ENCODE measurements around the gene GC.
"Not testable (repeated sequence)": the region's sequence is repeated elsewhere in the genome, so short reads cannot be mapped to it uniquely, and the experiment has no call there.

GC gene

DNA sequence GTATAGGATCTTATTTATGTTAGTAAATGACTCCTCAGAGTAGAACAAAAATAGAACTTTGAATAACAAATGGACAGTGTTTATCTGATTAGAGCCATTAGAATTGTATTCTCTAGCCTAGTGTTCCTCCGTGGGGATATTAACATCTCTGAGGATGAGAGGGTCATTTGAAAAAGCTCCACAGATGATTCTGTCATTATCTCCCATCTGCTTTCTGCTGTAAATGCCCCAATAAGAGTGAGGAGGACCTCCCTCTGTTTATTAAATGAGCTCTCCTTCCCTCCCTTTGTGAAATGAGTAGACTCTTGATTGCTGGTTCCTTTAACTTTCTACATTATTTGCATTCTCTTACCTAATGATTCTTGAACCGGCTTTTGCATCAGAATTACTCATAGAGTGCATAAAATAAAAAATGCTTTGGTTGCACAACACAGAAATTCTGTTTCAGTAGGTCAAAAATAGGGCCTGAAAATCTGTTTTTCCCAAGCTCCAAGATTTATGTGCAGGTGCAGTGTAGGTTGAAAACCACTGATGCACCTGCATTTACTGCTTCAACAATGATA lies 18.0 kb downstream of the GC start:
- no peak for DNase-seq

DNA sequence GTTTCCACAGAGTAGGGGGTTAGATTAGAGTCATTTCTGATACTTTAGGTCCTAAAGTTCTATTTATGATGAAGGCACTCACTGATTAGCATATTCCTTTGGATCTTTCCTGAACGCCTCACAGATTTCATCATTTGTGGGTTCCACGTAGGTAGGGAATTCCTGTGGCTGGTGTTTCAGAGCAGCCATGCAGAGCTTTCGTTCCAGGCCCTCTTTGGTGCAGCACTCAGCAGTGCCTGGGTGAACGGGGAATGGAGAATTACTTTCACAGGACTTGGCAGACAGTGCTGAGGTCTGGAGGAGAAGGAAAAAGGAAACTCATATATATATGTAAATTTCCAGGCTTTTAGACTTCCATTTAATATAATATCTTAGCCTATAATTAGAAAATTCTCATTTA lies 18.5 kb downstream of the GC start:
- DNase-seq = no peak

DNA sequence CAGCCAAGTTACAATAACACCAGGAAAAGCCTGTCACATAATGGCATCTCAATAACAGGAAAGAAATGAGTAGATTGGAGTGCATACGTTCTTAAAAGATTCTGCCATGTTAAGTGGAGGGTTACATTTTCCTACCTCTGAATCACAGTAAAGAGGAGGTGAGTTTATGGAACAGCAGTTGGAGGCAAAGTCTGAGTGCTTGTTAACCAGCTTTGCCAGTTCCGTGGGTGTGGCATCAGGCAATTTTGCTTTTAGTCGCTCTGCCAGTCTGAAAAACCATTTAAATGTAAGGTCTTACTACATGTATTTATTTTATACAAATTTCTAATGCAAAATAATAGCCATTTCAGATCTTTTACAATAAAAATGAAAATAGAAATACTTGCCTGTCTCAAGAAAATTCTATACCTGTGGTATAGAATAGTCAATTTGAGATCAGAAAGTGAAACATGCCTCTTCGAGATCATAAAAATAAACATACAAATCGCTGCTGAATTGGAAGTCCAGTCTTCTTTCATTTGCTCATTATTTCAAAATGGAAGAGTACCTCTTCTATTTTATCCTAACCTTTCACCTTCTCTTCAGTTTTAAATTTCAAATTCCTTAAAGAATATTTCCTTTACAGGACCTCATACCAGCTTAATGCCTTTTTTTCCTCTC lies 31.4 kb downstream of the GC start:
- no peak for DNase-seq

DNA sequence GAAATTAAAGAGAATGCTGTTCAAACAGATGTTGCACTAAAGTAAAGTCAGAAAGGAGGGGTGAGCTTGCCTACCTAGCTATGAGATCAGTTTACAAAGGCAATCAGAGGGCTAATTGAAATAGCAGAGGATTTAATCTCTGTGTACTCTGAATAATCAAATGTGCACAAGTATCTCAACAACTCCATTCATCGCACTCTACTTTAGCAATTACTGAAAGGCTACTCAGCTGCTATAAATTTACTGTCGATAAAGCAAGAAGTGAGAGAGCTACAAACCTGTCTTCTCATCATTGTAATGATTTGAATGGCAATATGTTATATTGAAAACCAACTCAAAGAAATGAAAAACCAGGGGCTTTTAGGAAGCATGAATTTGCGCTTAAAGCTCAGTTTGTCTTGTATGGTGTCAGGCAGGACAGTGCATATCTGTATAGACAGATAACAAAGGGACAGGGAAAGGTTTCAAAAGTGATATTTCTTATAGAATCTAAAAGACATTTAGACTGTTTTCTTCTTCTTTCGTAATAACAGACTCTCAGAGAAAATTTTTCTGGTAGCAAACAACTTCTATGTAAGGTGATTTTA lies 34.8 kb downstream of the GC start:
- no peak for DNase-seq

DNA sequence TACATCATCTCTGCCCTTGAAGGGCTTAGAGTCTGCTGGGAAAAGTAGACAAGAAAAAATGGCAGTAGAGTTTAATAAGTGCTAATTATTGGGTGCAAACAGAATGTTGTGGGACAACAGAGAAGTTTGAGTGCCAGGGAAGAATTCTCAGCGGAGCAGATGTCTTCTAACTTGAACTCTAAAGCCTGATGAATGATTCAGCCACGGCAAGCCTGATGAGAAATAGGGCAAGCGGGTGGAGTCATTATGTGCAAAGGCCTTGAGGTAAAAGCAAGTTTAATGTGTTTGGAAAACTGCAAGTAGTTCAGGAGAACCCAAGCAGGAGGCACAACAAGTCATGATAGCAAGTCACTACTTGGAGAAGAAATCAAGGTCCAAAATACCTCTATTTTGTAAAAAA lies 37.5 kb downstream of the GC start:
- no peak for DNase-seq

DNA sequence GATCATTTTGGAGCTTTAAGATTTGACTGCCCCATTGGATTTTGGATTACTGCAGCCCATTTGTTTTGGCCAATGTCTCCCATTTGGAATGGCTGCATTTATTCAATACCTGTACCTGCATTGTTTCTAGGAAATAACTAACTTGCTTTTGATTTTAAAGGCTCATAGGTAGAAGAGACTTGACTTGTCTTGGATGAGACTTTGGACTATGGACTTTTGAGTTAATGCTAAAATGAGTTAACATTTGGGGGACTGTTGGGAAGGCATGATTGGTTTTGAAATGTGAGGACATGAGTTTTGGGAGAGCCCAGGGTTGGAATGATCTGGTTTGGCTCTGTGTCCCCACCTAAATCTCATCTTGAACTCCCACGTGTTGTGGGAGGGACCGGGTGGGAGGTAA lies 45.1 kb downstream of the GC start:
- DNase-seq = not testable (repeated sequence)

DNA sequence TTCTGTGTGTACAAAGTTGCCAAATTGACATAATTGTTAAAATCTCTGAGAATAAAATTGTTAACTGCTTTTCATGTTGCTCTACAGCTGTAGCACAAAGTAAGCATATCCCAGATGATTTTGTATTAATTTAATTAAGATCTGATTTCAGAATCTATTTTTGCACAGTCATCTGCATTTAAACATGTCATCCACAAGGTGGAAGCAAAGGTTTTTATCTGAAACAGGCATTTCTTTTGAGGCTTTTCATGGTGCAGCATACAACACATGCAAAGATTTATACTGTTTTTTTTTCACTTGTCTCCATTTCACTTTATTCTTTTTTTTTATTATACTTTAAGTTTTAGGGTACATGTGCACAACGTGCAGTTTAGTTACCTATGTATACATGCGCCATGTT lies 51.2 kb downstream of the GC start:
- no peak for DNase-seq

DNA sequence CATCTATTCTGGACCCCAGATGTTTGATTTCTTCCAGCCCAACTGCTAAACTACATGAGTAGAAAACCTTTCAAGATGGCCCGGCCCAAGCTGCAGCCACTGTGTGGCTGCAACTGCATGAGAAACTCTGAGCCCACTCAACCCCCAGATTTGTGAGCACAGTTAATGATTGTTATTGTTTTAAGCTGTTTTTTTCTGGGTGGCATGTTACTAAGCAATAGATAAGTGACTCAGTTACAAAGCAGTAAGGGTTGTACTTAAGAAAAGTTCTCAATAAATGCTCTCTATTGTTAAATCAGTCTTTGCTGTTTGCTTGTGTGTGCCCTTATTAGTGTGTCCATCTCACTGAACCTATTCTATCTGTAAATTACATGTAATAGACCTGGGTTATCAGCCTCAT lies 51.8 kb downstream of the GC start:
- DNase-seq = no peak

DNA sequence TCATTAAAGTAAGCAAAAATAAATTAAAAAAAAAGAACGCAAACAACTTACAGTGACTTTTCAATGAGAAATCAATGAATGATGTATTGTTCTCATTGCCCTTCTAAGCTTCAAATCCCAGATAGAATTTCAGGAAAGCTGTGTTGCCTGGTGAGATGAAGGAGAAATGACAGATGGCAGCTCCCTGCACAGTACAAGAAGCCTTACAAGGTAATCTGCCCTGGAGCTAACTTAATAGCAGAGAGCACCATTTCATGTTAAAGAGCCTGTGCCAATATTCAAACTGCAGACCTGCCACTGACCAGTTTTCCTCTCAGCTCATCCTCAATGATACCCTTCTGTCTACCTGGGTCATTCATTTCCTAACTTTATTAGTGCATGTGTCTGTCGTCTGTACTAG lies 54.0 kb downstream of the GC start:
- DNase-seq = no peak

DNA sequence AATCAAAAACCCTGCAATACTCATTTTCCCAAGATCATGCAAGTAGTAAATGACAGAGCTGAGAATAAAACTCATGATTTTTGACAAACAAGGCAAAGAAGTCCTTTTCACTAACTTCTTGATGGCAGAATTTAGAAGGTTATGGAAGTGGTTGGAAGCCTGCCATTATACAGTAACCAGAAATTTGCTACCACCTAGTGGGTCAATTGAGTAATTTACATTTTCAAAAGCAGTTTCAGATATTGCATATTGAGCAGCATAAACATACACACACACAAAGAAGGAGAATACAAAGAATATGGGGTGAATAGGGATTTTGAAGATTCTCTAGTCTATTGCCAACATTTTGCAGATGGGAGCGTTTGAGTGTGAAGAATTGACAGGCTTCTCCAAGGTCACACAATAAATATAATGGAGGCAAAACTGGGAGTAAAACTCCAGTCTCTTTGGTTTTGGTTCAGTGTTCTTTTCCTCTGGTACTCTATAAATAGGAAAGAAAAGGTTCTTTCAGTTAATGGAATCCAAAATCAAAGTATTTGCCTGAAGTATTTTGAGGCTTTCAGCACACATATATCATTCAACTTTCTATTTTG lies 70.2 kb downstream of the GC start:
- no peak for DNase-seq

DNA sequence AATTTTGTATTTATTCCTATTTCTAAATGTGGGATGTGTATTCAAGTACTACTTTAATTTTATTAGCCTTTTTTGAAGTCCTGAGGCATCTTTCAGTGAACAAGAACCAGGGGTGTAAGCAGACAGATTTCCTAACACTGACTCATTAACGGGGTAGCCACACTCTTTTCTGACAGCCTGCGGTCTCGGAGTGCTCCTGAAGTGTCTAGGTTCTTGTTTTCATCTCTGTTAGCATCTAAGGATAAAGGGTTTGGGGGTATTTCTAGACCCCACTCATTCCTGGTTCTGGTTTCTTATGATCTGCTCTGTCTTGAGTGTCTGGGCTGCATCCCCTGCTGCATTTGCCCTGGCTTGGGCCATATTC lies 71.9 kb downstream of the GC start:
- no peak for DNase-seq

DNA sequence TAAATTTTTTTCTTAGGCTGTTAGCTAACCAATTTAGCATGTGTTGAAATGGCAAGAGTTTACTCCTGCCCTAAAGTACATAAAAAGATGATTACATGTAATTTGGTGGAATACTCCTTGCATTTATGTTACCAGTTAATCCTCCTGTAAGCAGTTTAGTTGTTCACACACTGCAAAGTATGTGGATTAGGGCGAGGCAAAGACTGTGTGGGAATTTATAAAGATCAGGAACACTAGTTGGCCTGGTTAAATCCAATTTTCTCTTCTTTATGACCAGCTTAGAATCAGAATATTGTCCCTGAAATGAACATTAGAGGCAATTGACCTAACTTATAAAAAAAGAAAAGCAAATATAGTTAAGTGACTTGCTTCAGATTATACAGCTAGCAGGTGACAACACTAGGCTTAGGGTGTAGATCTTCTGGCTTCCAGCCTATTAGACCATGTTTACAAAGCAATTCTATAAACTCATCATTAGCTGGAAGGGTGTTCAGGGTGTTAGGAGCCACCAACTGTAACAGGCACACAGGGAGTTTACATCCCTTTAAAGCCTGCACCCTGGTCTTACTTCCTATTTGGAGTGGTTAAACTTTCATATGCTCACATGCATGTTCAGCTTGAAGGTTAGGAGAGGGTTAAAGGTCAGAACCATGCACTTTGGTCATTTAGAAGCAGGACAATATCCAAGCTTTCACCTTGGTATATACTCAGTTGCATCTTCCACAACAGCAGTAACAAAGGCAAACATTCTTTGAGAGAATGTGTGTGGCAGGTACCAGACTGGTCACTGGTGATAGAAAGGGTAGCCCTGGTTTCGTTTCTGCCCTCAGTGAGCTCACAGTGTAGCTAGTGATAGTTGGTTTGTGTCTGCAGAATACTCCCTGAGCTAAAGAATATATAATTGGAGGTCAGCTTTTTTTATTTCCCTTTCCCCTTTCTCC lies 72.6 kb downstream of the GC start:
- no peak for DNase-seq

DNA sequence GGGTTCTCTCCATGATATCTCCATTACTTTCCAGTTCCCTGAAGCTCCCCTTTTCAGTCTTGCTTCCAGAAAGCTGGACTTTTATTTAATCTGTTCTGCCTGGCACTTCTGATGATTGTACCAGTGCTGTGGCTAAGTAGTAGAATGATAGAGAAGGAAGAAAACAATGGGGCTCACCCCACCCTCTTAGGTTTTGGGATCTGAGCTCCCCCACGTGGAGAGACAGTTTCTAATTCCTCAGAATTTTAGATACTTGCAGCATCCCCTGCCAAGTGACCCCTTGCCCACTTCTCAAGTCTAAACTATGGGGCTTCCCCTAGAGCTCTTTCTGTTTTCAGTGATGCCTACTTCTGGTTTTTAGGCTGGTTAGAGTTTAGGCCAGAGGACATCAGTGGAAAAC lies 73.9 kb downstream of the GC start:
- no peak for DNase-seq

DNA sequence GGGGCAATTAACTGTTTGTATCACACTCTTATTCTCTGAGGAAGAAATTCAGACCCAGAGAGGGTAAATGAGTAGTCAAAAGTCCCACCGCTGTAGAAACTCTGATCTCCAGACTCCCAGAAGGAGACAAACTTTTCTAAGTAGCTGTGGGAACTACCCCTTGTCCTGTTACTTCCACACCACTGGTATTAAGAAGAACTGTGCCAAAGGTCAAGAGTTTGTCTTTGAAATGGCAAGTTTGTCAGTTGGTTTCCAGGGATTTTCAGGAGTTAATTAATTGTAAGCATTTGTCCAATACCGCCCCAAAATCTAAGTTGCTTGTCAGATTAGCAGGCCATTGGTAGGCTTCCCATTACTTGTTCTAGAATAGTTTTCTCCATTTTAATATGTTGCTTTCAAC lies 85.7 kb downstream of the GC start:
- DNase-seq = no peak

DNA sequence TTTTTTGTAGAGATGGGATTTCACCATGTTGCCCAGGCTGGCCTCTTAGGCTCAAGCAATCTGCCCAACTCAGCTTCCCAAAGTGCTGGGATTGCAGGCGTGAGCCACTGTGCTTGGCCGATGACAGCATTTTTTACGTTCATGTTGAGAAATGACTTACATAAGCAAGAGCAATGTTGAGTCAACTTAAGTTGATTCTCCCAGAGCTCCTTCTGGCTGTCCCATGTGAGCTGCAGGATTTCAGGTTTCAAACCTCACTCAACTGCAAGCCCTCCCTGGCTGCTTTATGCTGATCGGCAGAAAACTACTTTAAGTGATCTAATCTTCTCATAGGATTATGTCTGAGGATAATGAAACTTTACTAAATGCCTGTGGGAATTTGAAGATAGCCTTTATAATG lies 86.8 kb downstream of the GC start:
- no peak for DNase-seq

DNA sequence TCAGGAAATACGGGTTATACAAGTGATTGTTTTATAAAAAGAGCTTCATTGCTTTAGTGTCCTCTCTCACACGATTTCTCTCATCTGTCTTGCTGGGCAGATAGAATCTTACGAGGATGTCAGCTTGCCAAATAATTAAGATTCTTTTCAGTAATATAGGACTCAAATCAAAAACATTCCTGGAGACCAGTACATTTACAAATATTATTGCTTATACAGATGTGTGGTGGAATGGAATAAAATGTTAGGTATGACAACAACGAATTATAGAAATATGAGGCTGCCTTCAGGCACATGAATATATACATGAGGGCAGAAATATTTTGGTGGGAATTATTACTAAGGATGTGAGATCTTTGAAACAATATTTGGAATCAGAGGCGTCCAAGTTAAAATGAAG lies 88.9 kb downstream of the GC start:
- no peak for DNase-seq

DNA sequence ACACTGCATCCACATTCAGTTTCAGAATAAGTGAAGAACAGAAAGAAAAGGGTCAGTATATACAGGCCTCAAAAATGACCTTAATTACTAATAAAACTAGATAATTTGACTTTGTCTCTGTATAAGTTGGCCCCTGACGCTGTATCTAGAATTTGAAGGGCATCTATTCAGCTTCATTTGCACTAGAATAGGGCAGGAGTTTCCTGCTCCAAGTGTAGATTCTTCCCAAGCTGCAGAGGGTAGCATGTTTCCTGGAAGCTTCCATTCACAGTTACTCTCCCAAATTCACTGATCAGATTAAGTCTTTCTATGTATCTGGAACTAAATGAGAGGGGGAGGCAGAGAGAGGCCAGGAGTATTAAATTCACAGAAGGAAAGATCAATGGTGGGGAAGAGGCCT lies 90.9 kb downstream of the GC start:
- DNase-seq = no peak

DNA sequence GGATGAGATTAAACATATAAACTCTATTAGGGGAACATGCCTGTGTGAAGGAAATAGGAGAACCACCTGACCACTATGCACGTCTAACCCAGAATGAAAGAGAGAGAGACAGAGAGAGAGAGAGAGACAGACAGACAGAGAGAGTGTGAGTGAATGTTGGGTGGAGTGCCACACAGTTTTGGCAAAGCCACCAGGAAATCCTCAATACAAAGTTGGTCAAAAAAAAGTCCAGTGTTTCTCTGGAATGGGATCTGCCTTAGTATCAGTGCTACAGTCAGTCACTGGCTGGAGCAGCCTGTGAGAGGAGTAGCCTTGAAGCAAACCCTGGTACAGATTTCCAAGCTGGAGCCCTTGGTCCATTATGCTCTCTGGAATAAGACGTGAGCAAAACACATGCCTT lies 91.7 kb downstream of the GC start:
- DNase-seq = no peak
